K562 (cell line): ENCODE measurements around the gene CREB5. TPM values are rescaled to one million over a fixed set of nuclear protein-coding genes. Genes with fewer than 3 reads are reported as not detected.

Source experiments
- ATAC-seq: fragments of 200-7000 bp; cut with Tn5 transposase; 3 replicates; pipeline ENCODE4 v1.9.1; 2020; ENCODE audit warnings: moderate library complexity
- BruUV-seq: library from RNA; stranded (reverse); fragments of 400-500 nt; replicated peaks from 2 replicates; lab custom pipeline; 2021; lab: Mats Ljungman, UMichigan
- CTCF ChIA-PET: fragments of 300-600 bp; formaldehyde crosslinking; extraction: SDS; loops from one replicate; lab custom pipeline; 2021; ENCODE audit warnings: low intra/inter-chr PET ratio; lab: Yijun Ruan, JAX
- POLR2A ChIA-PET: fragments of 300-600, 350-650 bp; sonication (Branson Sonifier 250); formaldehyde crosslinking; extraction: SDS; loops from one replicate; lab custom pipeline; 2021; ENCODE audit warnings: antibody characterized with exemption, inconsistent platforms; lab: Yijun Ruan, JAX
- DNase-seq, 4 experiments: peaks; one replicate each; pipeline versions ENCODE4 v3.0.0 to v3.0.0-alpha.2; 2011 to 2018; ENCODE audit warnings: low spot score in 3 of 4, mixed read lengths in 3 of 4; ENCODE audit errors: extremely low read depth in 1 of 4
- FAIRE-seq: peaks from 2 replicates; lab custom pipeline; 2011; peaks lifted over from hg19 to GRCh38; lab: Jason Lieb, UNC
- H2AFZ ChIP-seq: 2 replicates; pipeline ENCODE4 v1.6.0; 2011; ENCODE audit warnings: low read depth, low read length, control low read depth, inconsistent platforms
- H3K27ac ChIP-seq: fragments of 200-600 bp; 3 replicates; pipeline ENCODE4 v1.8.0; 2011; ENCODE audit warnings: low read depth, mild to moderate bottlenecking, control low read depth, inconsistent platforms, low read length, moderate library complexity, mixed read lengths; ENCODE audit errors: extremely low read depth
- H3K27me3 ChIP-seq, 2 experiments: fragments of 300-600 bp in 1 of 2; 2 replicates in 1 of 2; 3 replicates in 1 of 2; pipeline versions ENCODE4 v1.6.0 to v1.8.0; 2011; ENCODE audit warnings: inconsistent platforms in 2 of 2, low read length in 2 of 2, mild to moderate bottlenecking in 1 of 2, mixed read lengths in 1 of 2, moderate library complexity in 1 of 2; ENCODE audit not compliant: control insufficient read depth in 2 of 2, insufficient read depth in 2 of 2
- H3K36me3 ChIP-seq: fragments of 300-600 bp; 3 replicates; pipeline ENCODE4 v1.8.0; 2011; ENCODE audit warnings: mild to moderate bottlenecking, low read length, inconsistent platforms; ENCODE audit not compliant: control insufficient read depth, insufficient read depth
- H3K4me1 ChIP-seq, 2 experiments: fragments of 200-600 bp in 1 of 2; replicated peaks in 1 of 2; 2 replicates in 1 of 2; 3 replicates in 1 of 2; pipeline versions ENCODE4 v1.5.1 to v1.8.0; 2011; ENCODE audit warnings: inconsistent platforms in 2 of 2, low read length in 2 of 2, mild to moderate bottlenecking in 1 of 2, mixed read lengths in 1 of 2, moderate library complexity in 1 of 2; ENCODE audit not compliant: control insufficient read depth in 2 of 2, insufficient read depth in 2 of 2
- H3K4me2 ChIP-seq: 2 replicates; pipeline ENCODE4 v1.6.1; 2011; ENCODE audit warnings: low read length, control low read depth, inconsistent platforms, mixed read lengths; ENCODE audit not compliant: insufficient read depth
- H3K4me3 ChIP-seq: fragments of 200-600 bp; sonication (generic), shearing (Covaris generic); 2 replicates; pipeline ENCODE4 v1.5.1; 2016; ENCODE audit warnings: control low read depth, inconsistent platforms
- H3K79me2 ChIP-seq: fragments of 200-600 bp; 3 replicates; pipeline ENCODE4 v1.8.0; 2011; ENCODE audit warnings: low read length, inconsistent platforms; ENCODE audit not compliant: control insufficient read depth, insufficient read depth
- H3K9ac ChIP-seq, 2 experiments: 2 replicates each; pipeline versions ENCODE4 v1.6.0 to v1.6.1; 2011; ENCODE audit warnings: low read depth in 2 of 2, low read length in 2 of 2, control low read depth in 1 of 2, inconsistent platforms in 1 of 2, mild to moderate bottlenecking in 1 of 2, mixed read lengths in 1 of 2; ENCODE audit not compliant: insufficient read depth in 1 of 2
- H3K9me1 ChIP-seq: one replicate; pipeline ENCODE4 v1.6.0; 2011; ENCODE audit warnings: inconsistent platforms, mild to moderate bottlenecking, low read length, moderate library complexity; ENCODE audit not compliant: control insufficient read depth, insufficient read depth
- H3K9me3 ChIP-seq: replicated peaks from 2 replicates; pipeline ENCODE4 v1.5.1; 2011; ENCODE audit warnings: low read depth, low read length, inconsistent platforms; ENCODE audit not compliant: control insufficient read depth, insufficient read depth
- H4K20me1 ChIP-seq: replicated peaks from 2 replicates; pipeline ENCODE4 v1.6.1; 2011; ENCODE audit warnings: low read length, inconsistent platforms, mixed read lengths; ENCODE audit not compliant: control insufficient read depth, insufficient read depth
- BCL6 ChIP-seq: fragments of 250-450 bp; sonication (Bioruptor Pico); IDR thresholded peaks from 2 replicates; pipeline ENCODE4 v1.4.0; 2020
- CAMTA2 ChIP-seq: fragments of 250-450 bp; sonication (Bioruptor Pico); conservative IDR thresholded peaks from 2 replicates; pipeline ENCODE4 v1.5.1; 2022
- CC2D1A ChIP-seq: fragments of 450-650 bp; IDR thresholded peaks from 2 replicates; pipeline ENCODE4 v1.6.1; 2017; ENCODE audit warnings: mild to moderate bottlenecking
- MCM2 ChIP-seq: fragments of 450-650 bp; IDR thresholded peaks from 2 replicates; pipeline ENCODE4 v1.6.1; 2017; ENCODE audit warnings: low read depth, mild to moderate bottlenecking
- MYBL2 ChIP-seq, 2 experiments: fragments of 450-650 bp in 1 of 2; sonication (generic) in 1 of 2; formaldehyde crosslinking in 1 of 2; IDR thresholded peaks; 2 replicates each; pipeline versions ENCODE4 v1.6.1 to v1.8.1; 2017 to 2022; ENCODE audit warnings: borderline replicate concordance in 1 of 2, inconsistent platforms in 1 of 2, low read depth in 1 of 2, mild to moderate bottlenecking in 1 of 2, missing genetic modification reagents in 1 of 2, moderate library complexity in 1 of 2
- PHF20 ChIP-seq: fragments of 450-650 bp; IDR thresholded peaks from 2 replicates; pipeline ENCODE4 v1.6.1; 2018; ENCODE audit not compliant: partially characterized antibody
- SMARCA5 ChIP-seq: fragments of 450-650 bp; IDR thresholded peaks from 2 replicates; pipeline ENCODE4 v1.6.1; 2016
- WHSC1 ChIP-seq: IDR thresholded peaks from one replicate; pipeline ENCODE4 v1.6.1; 2012; ENCODE audit warnings: low read length, control low read depth, inconsistent platforms
- ZFP36 ChIP-seq: fragments of 150-350 bp; IDR thresholded peaks from 2 replicates; pipeline ENCODE4 v1.6.1; 2018; ENCODE audit warnings: low read length, low read depth; ENCODE audit not compliant: partially characterized antibody
- ZNF311 ChIP-seq: fragments of 250-450 bp; sonication (Bioruptor Pico); IDR thresholded peaks from 2 replicates; pipeline ENCODE4 v1.4.0; 2020; ENCODE audit warnings: mild to moderate bottlenecking, moderate library complexity
- WGBS: fragments of 100-300 bp; shearing (Covaris generic); methylation state at CpG from one replicate; pipeline ENCODE4 v1.1.6; 2016; ENCODE audit warnings: low coverage, mixed read lengths; ENCODE audit not compliant: insufficient coverage; ENCODE audit errors: missing lambda C conversion rate; 5-methylcytosine and 5-hydroxymethylcytosine counted together
- in situ Hi-C: fragments of 300-500 bp; cut with MboI; formaldehyde crosslinking; loops from 4 replicates; pipeline ENCODE4 v1.15.0; 2018; ENCODE audit warnings: inconsistent platforms, mixed read lengths
- intact Hi-C: fragments of 100-400 bp; cut with micrococcal nuclease; formaldehyde crosslinking; loops from 2 replicates; pipeline ENCODE4 v1.14.2; 2022
- polyA plus RNA-seq, 8 experiments: library from polyadenylated mRNA; depleted of rRNA in 4 of 8; stranded (reverse) in 5 of 8; unstranded in 3 of 8; fragments of >200 nt; fragmentation: Nextera tagmentation in 2 of 8; fragmentation: Illumina TruSeq in 1 of 8; extraction: Ambion mirVana in 2 of 8; extraction: Trizol in 1 of 8; gene quantifications; 2 replicates each; pipeline versions ENCODE4 v1.2.1 to v1.2.3, GENCODE V29; 2011 to 2014; ENCODE audit warnings: inconsistent platforms in 1 of 8, missing spikeins in 1 of 8
- total RNA-seq, 7 experiments: library from RNA; depleted of rRNA in 6 of 7; stranded (reverse); fragments of >200 nt in 6 of 7; fragmentation: Illumina TruSeq in 2 of 7; extraction: Trizol in 2 of 7; gene quantifications; 2 replicates each; pipeline versions ENCODE4 v1.2.1 to v1.2.3, GENCODE V29; 2011 to 2021; ENCODE audit warnings: low replicate concordance in 1 of 7
- TF ChIP-seq, protein P1 (sequence below): sonication (generic); formaldehyde crosslinking; IDR thresholded peaks from 2 replicates; pipeline ENCODE4 v1.8.1; 2023; ENCODE audit warnings: mild to moderate bottlenecking, missing genetic modification reagents
- TF ChIP-seq, protein P2 (sequence below), 2 experiments: IDR thresholded peaks; 2 replicates each; pipeline ENCODE4 v1.6.1; 2012; ENCODE audit warnings: improper control_type of control experiment in 2 of 2, low read depth in 2 of 2, low read length in 2 of 2, borderline replicate concordance in 1 of 2
- TF ChIP-seq, protein P3 (sequence below): fragments of 250-450 bp; sonication (Bioruptor Pico); IDR thresholded peaks from 2 replicates; pipeline ENCODE4 v1.4.0; 2020; ENCODE audit warnings: mild to moderate bottlenecking, moderate library complexity

The CREB5 gene
- total and polyA plus RNA-seq, 9 of the 15 experiments (the other 6 are each of a cell fraction or from before 2014, with no cell fraction given) = 0.33 to 6.4 (median 1.8) TPM

DNA sequence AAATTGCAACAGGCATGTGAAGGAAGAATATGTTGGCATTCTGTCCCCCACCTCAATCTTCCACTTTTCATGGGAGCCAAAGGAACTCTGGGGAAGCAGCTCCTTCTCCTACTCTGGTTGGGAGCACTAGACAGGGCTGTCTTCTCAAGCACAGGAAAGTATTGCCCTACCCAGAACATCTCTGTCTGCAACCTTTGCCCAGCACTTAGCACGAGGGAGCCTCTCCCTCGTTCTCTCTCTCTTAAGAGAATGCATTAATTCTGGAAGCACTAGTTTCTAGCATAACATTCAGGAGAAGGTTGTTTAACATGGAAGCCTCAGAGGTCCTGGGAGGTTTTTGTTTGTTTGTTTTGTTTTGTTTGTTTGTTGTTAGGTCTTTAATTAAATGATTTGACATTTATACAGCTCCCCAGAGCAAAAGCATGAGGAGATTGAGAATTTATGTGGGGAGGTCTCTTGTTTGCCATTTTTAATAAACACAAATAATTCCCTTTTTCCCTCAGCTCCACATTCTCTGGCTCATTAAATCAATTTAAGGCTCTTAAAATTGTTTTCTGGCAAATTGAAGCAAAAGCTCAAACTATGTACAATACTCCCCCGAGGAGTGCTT, 305.2 kb downstream of the CREB5 start:
- ATAC-seq (no peak), DNase-seq (no peak), FAIRE-seq (no peak)
- intact Hi-C loops (no loop called here), in situ Hi-C loops (no loop called here)
- H2AFZ ChIP-seq = no peak overlapping the region
- no peak overlapping the region for H3K9ac ChIP-seq
- no peaks in the 10 kb centered on the region for H3K9me1 ChIP-seq
- no peak overlapping the region for H3K4me3 ChIP-seq
- no TSS peak for BruUV-seq
- H3K4me2 ChIP-seq = no peak overlapping the region
- H3K9me3 ChIP-seq = no peaks in the 10 kb centered on the region
- H4K20me1 ChIP-seq = no peaks in the 10 kb centered on the region; the same call in 1 of the 2 replicates
- WGBS = 9% methylated on average over 3 of the region's 3 CpGs
- H3K4me1 ChIP-seq = no peaks in the 10 kb centered on the region
- POLR2A ChIA-PET = interaction anchor here (0.9 kb wide), 1 partner anchor 12 kb away, joined by 3 read pairs; no protein-coding TSS in a partner anchor
- CTCF ChIA-PET = no interaction called here
- H3K27ac ChIP-seq = no peak overlapping the region
- H3K27me3 ChIP-seq = no peaks in the 10 kb centered on the region
- no peaks in the 10 kb centered on the region for H3K36me3 ChIP-seq
- H3K79me2 ChIP-seq = no peaks in the 10 kb centered on the region
- TF ChIP-seq BCL6 = no peak
- TF ChIP-seq PHF20 = no peak
- TF ChIP-seq, protein P1, sequence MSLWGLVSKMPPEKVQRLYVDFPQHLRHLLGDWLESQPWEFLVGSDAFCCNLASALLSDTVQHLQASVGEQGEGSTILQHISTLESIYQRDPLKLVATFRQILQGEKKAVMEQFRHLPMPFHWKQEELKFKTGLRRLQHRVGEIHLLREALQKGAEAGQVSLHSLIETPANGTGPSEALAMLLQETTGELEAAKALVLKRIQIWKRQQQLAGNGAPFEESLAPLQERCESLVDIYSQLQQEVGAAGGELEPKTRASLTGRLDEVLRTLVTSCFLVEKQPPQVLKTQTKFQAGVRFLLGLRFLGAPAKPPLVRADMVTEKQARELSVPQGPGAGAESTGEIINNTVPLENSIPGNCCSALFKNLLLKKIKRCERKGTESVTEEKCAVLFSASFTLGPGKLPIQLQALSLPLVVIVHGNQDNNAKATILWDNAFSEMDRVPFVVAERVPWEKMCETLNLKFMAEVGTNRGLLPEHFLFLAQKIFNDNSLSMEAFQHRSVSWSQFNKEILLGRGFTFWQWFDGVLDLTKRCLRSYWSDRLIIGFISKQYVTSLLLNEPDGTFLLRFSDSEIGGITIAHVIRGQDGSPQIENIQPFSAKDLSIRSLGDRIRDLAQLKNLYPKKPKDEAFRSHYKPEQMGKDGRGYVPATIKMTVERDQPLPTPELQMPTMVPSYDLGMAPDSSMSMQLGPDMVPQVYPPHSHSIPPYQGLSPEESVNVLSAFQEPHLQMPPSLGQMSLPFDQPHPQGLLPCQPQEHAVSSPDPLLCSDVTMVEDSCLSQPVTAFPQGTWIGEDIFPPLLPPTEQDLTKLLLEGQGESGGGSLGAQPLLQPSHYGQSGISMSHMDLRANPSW (CRISPR knock-in tag) = no peak
- no peak for TF ChIP-seq ZNF311 (CRISPR knock-in tag)
- TF ChIP-seq MCM2 = no peak
- no peak for TF ChIP-seq CC2D1A
- TF ChIP-seq CAMTA2 (CRISPR knock-in tag) = no peak
- no peak for TF ChIP-seq WHSC1
- no peak for TF ChIP-seq MYBL2 (IDR thresholded peaks at IDR 0.05; ENCODE audit: low read depth)
- no peak for TF ChIP-seq MYBL2 (CRISPR knock-in tag; IDR thresholded peaks at IDR 0.05; ENCODE audit: borderline replicate concordance)
- TF ChIP-seq SMARCA5 = no peak
- TF ChIP-seq, protein P2, sequence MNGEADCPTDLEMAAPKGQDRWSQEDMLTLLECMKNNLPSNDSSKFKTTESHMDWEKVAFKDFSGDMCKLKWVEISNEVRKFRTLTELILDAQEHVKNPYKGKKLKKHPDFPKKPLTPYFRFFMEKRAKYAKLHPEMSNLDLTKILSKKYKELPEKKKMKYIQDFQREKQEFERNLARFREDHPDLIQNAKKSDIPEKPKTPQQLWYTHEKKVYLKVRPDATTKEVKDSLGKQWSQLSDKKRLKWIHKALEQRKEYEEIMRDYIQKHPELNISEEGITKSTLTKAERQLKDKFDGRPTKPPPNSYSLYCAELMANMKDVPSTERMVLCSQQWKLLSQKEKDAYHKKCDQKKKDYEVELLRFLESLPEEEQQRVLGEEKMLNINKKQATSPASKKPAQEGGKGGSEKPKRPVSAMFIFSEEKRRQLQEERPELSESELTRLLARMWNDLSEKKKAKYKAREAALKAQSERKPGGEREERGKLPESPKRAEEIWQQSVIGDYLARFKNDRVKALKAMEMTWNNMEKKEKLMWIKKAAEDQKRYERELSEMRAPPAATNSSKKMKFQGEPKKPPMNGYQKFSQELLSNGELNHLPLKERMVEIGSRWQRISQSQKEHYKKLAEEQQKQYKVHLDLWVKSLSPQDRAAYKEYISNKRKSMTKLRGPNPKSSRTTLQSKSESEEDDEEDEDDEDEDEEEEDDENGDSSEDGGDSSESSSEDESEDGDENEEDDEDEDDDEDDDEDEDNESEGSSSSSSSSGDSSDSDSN (IDR thresholded peaks at IDR 0.05; ENCODE audit: borderline replicate concordance in 1 of 2, low read depth in 2 of 2, low read length in 2 of 2) = no peak
- TF ChIP-seq, protein P3, sequence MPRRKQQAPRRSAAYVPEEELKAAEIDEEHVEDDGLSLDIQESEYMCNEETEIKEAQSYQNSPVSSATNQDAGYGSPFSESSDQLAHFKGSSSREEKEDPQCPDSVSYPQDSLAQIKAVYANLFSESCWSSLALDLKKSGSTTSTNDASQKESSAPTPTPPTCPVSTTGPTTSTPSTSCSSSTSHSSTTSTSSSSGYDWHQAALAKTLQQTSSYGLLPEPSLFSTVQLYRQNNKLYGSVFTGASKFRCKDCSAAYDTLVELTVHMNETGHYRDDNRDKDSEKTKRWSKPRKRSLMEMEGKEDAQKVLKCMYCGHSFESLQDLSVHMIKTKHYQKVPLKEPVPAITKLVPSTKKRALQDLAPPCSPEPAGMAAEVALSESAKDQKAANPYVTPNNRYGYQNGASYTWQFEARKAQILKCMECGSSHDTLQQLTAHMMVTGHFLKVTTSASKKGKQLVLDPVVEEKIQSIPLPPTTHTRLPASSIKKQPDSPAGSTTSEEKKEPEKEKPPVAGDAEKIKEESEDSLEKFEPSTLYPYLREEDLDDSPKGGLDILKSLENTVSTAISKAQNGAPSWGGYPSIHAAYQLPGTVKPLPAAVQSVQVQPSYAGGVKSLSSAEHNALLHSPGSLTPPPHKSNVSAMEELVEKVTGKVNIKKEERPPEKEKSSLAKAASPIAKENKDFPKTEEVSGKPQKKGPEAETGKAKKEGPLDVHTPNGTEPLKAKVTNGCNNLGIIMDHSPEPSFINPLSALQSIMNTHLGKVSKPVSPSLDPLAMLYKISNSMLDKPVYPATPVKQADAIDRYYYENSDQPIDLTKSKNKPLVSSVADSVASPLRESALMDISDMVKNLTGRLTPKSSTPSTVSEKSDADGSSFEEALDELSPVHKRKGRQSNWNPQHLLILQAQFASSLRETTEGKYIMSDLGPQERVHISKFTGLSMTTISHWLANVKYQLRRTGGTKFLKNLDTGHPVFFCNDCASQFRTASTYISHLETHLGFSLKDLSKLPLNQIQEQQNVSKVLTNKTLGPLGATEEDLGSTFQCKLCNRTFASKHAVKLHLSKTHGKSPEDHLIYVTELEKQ (CRISPR knock-in tag) = no peak
- no peak for TF ChIP-seq ZFP36
